Testis (tissue), 2 donors: ENCODE measurements around the gene RIPPLY2.

Experiments used
- CTCF ChIP-seq, 3 experiments: fragments of 450-650 bp in 2 of 3; fragments of 200-600 bp in 1 of 3; sonication (generic) in 1 of 3; IDR thresholded peaks; one replicate each; pipeline ENCODE4 v1.5.1; 2016 to 2019; ENCODE audit warnings: antibody characterized with exemption in 3 of 3, mild to moderate bottlenecking in 2 of 3, moderate library complexity in 1 of 3
- POLR2A ChIP-seq: fragments of 450-650 bp; IDR thresholded peaks from one replicate; pipeline ENCODE4 v1.6.1; 2017; ENCODE audit warnings: antibody characterized with exemption, mild to moderate bottlenecking, moderate library complexity

- TF ChIP-seq CTCF (IDR thresholded peaks at IDR 0.05): no peak
- TF ChIP-seq POLR2A: no peak
Observed at GRCh38 chr6:83891586-83891985, 38.4 kb downstream of the RIPPLY2 start.
